Fibroblast of skin of right biceps (primary cell): ENCODE data around the gene PI4KB.

Experiments
- DNase-seq: peaks from one replicate; pipeline ENCODE4 v3.0.0-alpha.2; 2013

PI4KB gene

DNA sequence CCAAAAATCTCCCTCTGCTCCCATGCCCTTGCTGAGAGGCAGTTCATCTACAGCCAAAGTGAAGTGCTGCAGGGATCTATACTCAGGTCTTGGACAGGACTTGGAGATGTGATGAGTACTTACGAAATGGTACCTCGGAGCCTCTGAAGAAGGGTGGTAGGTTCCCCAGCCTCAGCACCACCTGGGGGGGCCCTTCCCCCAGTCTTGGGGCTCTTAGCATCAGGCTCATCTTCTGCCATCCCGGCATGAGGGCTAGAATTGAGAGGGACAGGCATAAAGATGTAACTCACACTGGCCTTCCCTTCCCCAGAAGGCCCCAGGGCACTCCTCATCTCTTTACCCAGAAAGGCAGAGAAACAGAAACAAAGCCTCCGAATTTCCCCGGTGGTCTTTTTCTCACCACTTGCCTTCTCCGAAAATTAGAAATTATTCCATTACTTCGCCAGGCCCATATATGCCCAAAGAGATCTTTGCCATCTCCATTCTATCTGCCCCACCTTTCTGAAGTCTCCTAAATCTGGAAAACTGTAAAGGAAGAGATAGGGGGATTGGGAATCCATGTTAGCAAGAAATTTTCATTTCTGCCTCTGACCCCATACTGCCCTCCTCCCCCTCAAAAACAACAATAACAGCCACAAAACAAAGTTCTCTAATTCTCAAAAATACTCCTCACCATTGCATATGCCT is 19.0 kb upstream of the PI4KB start:
- DNase-seq, result no peak

DNA sequence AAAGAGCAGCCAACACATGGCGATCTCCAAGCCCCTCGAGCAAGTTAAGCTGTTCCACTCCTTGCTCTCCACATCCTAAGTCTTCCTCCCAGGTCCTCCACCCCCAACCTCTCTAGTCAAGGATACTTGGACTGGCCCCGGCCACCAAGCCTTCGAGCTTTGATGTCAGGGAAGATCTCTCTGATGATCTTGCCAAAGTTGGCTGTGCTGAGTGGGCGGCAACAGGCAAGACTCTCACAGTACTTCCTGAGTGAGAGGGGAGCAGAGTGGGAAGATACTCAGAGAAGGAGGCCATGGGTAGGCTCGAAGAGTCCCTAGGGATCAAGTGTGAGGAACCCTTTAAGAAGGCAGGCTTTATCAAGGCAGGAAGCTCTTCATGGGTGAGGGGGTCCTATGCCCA is 17.1 kb upstream of the PI4KB start:
- DNase-seq, result no peak

DNA sequence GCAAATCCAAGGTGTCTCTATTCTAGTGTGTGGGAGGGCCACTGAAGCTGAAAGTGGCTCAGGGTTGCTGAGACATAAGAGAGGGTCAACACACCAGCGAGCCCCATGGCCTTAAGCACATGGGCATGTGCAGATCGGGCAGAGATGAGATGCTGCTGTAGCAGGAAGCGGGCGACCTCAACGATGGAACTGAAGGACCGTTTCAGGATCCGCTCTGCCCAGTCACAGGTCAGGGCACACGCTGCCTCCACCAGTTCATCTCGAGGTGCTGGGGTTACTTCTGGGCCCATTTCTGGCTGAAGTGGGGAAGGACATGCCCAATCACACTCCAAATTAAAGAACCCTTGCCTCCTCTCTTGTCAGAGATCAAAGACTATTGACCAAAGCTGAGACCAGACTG is 16.4 kb upstream of the PI4KB start:
- no peak for DNase-seq

DNA sequence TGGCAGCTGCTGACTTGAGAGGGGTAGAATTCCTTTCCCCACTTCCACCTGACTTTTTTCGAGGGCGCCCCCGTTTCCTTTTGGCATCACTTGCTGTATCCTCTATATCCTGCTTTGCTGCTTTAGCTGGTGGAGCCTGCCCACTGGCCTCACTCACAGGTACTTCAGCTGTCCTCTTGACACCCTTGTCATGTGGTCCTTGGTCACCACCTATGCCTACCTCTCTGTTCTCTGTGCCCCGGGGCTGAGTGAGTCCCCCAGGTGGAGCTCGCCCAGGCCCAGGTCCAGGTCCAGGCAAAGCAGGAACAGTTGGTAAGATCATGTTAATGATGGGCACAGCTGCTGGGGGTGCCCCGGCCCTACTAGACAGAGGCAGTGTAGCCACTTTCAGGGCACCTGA is 15.4 kb upstream of the PI4KB start:
- DNase-seq, result no peak

DNA sequence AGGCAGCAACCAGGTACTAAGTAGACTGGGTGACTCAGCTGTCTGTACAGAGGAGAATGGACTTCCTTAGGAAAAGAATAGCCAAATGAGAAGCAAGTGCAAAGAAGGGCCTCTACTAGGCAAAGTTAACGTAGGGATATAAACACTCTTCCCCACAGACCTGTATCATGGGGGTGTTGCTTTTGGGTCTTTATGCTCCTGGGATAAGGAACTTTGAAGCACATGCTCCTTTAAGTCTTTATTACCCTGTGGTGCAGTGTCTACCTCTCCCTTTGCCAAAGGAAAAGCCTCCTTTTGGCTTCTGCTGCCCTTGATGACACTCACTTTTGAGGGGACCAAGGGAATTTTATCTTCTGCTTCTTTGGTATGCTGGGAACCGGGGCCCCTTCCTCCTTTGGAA is 14.8 kb upstream of the PI4KB start:
- no peak for DNase-seq

DNA sequence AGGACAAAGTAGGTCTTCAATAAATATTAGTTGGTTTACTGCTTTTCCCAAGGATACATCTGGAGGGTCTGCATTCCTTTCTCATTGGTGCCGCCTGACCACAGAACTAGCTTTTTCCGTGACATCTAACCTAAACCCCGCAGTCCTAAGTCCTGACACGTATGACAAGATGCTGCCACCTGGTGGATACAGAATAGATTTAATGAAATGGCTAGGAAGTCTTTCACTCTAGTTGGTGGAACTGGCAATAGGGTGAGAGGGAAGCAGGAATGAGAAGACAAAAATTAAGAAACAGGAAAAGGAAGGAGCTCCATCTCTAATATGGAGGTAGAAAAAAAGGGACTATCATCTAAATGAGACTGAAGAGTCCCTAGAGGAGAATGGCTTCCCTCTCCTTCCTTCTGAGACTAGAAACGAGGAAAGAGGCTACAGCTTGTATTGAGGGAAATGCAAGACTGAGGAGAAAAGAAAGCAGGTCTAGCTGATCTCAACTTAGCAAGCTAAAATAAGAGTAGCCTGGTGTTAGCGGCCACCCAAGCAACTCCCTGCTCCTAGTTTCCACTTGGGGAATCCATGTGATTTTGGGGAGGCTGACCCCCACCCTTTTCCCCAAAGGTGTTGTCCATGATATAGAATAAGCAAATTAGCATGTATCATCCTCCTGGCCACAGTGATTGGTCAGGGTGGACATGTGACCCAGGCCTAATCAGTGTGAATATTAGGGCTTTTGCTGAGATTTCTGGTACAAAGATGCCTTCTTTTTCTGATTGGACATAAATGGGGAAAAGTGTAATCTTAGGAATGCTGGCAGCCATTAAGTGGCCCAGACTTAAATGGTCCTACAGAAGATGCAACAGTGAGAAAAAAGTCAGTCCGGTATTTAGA is 13.9 kb upstream of the PI4KB start:
- peak; percentile 83 for DNase-seq

DNA sequence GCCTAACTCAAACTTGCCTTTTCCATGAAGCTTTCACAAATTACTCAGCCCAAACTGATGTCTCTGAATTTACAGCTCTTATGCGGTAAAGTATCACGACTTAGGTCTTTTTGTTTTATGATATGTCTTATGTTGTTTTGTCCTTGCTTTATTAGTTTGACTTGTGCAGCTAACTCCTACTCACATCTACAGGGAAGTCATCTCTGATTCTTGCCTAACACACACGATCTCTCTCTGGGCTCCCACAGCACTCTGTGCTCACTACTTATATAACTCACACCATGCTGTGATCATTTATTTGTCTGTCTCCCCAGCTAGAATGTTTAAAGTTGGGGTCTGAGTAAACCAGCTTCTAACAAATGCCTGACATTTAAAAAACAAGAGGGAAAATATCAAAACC is 9.3 kb upstream of the PI4KB start:
- DNase-seq, result no peak

DNA sequence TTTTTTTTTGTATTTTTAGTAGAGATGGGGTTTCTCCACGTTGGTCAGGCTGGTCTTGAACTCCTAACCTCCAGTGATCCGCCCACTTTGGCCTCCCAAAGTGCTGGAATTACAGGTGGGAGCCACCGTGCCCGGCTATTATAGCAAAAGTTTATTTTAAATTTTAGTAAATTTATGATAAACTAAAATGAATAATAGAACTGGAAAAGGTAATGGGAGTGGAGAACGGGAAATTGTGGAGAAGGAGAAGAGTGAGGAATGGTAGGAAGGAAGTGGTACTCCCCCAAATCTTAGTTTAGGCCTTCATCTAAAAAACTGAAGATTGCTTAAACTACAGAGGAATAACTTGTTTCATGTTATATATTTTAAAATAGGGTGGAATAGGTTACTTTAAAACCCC is 7.6 kb upstream of the PI4KB start:
- DNase-seq, result no peak

DNA sequence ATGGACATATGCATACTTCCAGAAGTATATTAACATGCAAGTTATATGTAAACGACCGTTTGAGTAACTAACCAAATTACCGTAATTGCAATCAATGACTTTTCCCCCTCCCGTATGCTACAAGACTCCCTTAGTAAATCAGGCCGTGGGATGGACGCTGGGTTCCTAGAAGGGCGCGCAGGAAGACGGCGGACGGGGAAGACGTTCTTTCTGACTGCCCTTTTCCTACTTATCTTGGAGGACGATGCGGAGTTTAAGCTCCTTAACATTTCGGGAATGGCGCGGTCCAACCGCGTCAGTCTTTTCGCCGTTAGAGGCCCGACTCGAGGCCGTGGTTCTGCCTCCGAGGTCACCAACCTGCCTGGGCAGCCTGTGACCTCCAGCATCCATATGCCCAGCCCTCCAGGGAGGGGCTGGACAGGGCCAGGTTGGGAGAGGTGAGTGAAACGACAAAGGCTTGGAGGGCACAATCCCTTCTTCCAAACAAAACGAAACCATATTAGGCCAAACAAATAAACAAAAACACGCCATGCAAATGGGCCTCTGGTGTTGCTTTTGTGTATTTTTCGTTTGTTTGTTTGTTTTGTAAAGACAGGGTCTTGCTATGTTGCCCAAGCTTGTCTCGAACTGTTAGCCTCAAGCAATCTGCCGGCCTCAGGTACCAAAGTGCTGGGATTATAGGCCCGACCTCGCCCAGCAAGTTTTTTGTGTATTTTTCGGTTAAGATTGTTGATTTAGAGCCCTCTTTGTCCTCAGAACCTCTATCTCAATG is 873 bp upstream of the PI4KB start:
- DNase-seq, result no peak

DNA sequence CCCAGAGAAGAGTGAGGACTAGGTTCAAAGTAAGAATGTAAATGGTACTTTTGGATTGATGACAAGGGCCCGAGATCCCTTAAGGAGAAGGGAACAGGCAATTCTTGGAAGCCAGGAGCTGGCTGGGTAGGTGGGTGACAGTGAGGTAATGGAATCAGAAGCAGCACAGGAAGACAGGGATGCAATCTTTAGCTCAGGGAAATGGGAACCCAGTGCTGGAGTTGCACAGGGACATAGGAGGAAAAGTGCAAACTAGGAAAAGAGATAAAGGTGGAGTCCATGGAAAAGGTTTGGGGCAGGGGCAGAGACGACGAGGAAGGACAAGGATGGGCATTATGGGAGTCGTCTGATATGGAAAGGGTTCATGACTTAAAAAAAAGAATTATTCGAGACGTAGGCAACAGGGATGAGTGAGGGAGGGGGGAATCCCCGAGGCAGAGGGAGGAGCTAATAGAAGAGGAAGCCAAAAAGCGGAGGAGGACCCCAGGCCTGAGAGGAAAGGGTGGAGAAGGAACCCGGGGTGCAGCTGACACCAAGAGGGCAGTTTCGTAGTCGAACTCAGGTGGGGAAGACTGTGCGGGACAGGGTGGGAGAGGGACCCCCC is 495 bp downstream of the PI4KB start:
- DNase-seq, result peak; percentile 48

DNA sequence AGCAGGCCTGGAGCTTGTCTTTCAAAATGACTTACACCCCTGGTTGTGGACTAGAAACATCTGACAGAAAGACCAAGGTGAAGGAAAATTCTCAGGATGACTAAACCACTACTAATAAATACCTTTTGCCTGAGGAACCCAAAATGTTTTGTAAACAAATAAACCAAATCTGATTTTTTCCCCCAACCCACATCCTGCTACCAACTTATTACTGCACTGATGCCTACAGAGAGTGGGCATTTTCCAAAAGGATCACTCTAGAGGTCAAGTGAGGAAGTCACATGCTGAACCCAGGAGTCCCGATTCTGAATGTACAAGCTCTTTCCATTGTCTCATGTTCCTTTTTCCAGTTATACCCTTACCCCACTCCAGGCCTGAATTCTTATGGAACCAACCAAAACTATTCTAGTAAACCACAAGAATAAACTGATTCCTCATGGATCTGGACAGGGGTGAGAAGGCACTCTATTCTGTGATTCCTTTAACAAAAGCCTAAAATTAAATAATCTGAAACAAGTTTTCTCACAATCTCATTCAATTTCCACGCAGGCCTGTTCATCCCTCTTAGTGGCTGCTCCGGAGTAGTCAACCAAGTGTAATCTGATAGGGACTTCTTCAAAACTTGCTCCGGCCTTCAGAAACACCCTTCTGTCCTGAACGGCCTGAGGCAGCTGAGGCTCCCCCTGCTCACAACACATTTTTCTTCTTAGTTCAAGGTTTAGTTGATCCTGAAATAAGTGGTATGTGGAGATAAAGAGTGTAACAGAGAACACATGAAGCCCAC is 1.4 kb downstream of the PI4KB start:
- DNase-seq, result no peak

DNA sequence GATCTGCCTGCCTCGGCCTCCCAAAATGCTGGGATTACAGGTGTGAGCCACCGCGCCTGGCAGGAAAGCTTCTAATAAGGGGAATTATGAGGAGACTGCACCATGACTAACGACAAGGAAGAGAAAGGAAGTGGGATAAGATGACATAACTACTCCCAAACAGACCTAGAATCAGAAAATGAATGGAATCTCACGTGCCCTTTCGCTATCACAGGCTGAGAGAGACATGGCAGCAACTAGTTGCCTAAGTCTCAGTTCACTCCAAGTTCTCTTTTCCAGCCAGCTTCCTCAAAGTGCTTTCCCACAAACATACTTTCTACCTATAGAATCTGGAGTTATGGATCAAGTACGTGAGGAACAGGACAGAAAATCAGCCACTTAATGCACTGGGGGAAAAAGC is 2.0 kb downstream of the PI4KB start:
- no peak for DNase-seq

DNA sequence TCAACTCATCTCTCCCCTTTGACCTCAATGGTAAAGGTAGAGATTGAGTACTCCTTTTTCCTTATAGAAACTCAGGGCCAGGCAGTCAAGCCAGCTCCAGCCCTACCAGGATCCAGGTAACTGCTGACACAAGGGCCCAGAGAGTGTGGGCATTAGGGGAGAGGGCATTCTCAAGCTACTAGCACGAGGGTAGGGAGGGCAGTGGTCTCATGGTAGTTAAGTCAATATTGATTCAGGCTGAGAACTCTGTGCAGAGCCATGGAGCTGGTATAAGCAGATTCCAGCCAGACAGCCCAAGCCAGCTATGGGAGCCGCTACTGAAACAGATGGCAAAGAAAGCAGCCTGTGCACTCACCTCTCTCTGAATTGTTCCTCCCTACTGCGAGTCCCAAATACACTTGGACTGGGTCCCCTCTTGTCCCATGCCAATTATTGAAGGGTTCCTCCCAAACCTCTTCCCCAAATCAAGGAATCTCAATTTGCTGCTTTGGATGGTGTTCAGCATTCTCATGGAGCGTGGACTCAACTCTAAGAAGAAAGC is 2.8 kb downstream of the PI4KB start:
- no peak for DNase-seq

DNA sequence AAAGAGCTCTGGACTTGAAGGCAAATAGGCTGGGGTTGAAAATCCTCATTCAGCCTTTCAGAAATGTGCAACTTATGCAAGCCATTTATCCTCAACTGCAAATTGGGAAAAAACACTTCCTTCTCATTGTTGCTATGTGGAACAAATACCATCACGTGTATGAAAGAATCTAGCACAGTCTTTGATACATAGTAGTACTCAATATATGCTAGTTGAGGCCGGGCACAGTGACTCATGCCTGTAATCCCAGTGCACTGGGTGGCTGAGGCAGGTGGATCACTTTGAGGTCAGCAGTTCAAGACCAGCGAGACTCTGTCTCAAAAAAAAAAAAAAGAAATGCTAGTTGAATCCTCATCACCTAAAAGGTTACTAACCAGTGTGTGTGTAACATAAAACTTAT is 8.2 kb downstream of the PI4KB start:
- no peak for DNase-seq

DNA sequence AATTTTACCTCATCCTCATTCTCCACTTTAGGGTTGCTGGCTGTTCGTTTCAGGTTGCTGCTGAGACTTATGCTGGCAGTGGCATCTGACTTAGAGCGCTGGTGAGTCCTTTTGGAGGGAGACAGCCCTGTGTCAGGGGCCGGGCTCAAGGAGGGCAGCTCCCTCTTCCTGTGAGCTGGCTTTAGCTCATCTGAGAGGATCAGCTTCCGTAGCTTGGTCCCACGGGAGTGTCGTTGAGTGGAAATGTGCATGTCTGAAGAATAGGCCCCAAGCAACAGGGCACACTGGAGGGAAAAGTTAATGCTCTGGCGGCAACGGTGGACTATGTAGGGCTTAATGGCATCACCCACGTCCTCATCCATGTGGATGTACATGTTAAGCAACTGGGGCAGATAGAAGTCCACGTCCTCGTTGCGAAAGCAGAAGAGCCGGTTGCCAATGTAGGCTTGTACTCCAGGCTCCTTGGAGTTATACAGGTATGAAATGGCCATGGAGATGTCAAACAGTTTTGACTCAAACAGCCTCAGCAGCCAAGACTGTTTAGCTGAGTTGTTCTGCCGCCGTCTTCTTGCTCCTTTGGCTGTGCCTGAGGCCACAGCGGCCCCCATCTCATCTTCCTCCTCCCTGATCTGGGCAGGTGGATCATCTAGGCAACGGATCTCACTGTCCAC is 11.5 kb downstream of the PI4KB start:
- DNase-seq, result no peak

DNA sequence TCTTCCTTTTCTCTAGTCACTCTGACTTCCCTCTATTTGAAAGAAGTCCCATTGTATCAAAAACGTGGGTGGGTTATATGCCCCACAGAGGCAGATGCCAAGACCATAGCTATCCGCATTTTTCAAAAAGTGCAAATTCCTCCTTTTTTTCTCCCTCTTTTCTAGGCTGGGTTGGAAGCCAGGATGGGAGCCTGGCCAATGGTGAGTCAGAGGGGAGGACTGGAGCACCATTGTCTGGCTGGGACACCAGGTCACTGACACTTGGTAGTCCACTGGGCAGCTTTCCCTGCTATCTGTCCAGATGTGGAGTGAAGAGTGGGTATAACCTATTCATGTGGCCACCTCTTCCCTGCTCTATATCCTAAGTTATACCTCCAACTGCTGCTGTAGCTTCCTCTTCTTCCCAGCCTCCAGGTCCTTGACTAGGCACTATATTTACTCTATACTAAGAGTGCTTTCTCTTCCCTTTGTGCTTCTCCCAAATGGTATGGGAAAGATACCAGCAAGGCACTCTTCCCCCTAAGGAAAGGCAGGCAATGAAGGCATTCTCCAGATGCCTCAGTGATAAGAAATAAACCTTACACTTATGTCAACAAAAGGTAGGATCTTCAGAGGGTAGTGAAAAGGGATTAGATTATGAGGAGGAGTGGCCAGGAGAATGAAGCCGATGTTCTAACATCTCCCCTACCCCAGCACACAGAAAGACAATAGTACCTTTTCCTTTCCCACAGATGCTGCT is 12.9 kb downstream of the PI4KB start:
- DNase-seq, result peak; percentile 77

DNA sequence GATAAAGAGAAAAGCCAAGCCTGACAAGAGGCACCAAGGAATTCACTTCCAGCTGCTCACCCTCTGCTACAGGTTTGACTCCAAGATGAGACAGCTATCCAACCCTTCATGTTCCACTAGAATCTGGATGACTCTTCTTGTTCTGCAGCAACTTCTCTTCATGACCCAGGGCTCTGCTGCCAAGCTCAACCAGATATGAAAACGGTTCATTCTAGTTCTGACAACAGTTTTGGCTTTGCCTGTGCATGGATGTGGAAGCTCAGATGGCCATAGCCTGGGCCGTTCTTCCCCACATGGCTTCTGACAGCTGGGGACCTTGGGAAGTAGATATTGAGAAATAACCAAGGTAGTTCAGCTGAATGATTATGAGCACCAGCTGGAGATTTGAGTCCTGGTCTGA is 13.7 kb downstream of the PI4KB start:
- no peak for DNase-seq

DNA sequence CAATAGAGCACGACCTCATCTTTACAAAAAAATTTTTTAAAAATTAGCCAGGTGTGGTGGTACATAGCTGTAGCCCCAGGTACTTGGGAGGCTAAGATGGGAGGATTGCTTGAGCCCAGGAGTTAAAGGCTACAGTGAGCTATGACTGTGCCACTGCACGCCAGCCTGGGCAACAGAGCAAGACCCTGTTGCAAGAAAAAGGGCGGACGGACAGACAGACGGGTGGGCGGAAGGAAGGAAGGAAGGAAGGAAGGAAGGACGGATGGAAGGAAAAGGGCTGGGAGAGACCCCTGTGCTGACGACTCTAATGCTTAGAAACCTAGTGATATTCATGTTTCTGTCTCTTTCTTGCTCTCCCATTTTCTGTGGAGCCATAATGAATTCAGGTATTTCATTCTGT is 14.4 kb downstream of the PI4KB start:
- DNase-seq, result no peak

DNA sequence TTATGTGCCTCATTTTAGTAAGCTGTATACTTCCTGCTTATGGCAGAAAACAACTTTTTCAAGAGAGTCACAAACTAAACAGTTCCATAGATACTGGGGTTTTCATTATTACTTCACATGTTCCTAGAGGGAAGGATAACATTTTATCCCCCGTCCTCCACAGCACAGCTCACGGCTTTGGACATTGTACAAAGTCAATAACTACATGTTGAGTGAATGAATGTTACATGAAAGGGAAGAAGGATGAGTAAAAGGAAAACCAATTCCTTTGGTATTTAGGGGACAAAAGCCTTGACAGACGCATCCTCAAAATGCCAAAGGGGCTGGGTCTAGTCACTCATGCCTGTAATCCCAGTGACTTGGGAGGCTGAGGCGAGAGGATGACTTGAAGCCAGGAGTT is 14.8 kb downstream of the PI4KB start:
- DNase-seq, result peak; percentile 54

DNA sequence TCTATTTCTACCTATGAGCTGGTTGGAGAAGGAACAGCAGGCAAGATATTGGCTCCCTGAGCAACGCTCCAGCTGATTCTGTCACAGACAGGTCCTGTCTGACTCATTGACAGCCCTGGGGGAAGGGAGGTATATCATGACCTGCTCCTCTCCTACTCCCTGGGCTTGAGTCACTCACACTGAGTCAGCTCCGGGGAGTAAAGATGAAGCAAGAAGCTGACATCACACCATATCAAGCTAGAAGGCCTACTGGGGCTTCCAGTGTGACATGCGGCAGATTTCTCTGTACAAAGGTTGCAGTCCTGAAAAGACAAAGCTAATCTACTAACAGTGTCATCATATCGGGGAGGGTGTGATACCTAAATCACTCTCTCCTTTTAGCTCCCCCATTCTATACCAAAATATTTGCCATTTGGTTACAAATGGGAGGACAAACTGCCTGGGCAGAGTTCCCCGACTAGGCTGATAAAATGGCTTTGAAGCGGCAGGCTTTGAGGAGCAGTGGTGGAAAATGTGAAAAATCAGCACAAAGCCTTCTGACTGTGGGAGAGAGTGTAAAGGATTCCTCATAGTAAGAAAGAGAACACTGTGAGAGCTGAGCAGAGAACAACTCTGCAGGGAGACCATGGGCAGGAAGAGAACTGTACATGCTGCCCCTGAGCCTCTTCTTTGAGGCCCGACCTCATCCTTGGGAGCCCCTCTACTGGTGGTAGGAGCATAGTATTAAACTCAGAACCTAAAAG is 15.5 kb downstream of the PI4KB start:
- DNase-seq, result peak; percentile 99
